Jurkat, Clone E6-1 (cell line): Measurements from ENCODE around the gene TMEM116.
A peak's percentile ranks its signal among the peaks of the same experiment; 100 is the strongest.
"Not testable (repeated sequence)": the region's sequence is repeated elsewhere in the genome, so short reads cannot be mapped to it uniquely, and the experiment has no call there.

Source experiments
- DNase-seq: peaks from one replicate; pipeline ENCODE4 v3.0.0-alpha.2; 2011; ENCODE audit warnings: low read depth, low spot score
- H3K4me3 ChIP-seq: 2 replicates; pipeline ENCODE4 v1.5.1; 2011; ENCODE audit warnings: mild to moderate bottlenecking, low read length, control low read depth, moderate library complexity

TMEM116 gene

GRCh38 chr12:111984820-111985219 lies 28.1 kb downstream of the TMEM116 start:
- DNase-seq = no peak
- no peak overlapping the region for H3K4me3 ChIP-seq

GRCh38 chr12:111981987-111982386 lies 31.0 kb downstream of the TMEM116 start:
- no peak for DNase-seq
- H3K4me3 ChIP-seq = no peak overlapping the region

- H3K4me3 ChIP-seq = no peak overlapping the region
- no peak for DNase-seq
These were observed 32.4 kb downstream of the TMEM116 start for GRCh38 chr12:111980598-111980997.

- H3K4me3 ChIP-seq = no peak overlapping the region
- DNase-seq = no peak
These were observed 34.4 kb downstream of the TMEM116 start for GRCh38 chr12:111978545-111978944.

GRCh38 chr12:111976860-111977259 lies 36.1 kb downstream of the TMEM116 start:
- DNase-seq = no peak

GRCh38 chr12:111976291-111976690 lies 36.7 kb downstream of the TMEM116 start:
- DNase-seq = no peak
- no peak overlapping the region for H3K4me3 ChIP-seq

More at GRCh38 chr12:111976860-111977259, 36.1 kb downstream of the TMEM116 start:
- H3K4me3 ChIP-seq = no peak overlapping the region

- no peak overlapping the region for H3K4me3 ChIP-seq
- DNase-seq = no peak
These were observed 37.6 kb downstream of the TMEM116 start for GRCh38 chr12:111975161-111975931.

GRCh38 chr12:111971800-111972199 lies 41.2 kb downstream of the TMEM116 start:
- no peak overlapping the region for H3K4me3 ChIP-seq
- DNase-seq = no peak

GRCh38 chr12:111964935-111965334 lies 48.0 kb downstream of the TMEM116 start:
- DNase-seq = no peak
- H3K4me3 ChIP-seq = no peak overlapping the region

- not testable (repeated sequence) for H3K4me3 ChIP-seq
These were observed 53.4 kb downstream of the TMEM116 start for GRCh38 chr12:111959518-111959917.

GRCh38 chr12:111957224-111957623 lies 55.7 kb downstream of the TMEM116 start:
- not testable (repeated sequence) for H3K4me3 ChIP-seq, DNase-seq

More at GRCh38 chr12:111959518-111959917, 53.4 kb downstream of the TMEM116 start:
- DNase-seq = not testable (repeated sequence)

- no peak overlapping the region for H3K4me3 ChIP-seq
- no peak for DNase-seq
These were observed 58.0 kb downstream of the TMEM116 start for GRCh38 chr12:111954969-111955368.

GRCh38 chr12:111953455-111953854 lies 59.5 kb downstream of the TMEM116 start:
- H3K4me3 ChIP-seq = no peak overlapping the region
- DNase-seq = no peak

- not testable (repeated sequence) for H3K4me3 ChIP-seq, DNase-seq
These were observed 60.7 kb downstream of the TMEM116 start for GRCh38 chr12:111952084-111952787.

- DNase-seq = peak; percentile 70
- H3K4me3 ChIP-seq = not testable (repeated sequence)
These were observed 61.8 kb downstream of the TMEM116 start for GRCh38 chr12:111950961-111951676.

- no peak for DNase-seq
- no peak overlapping the region for H3K4me3 ChIP-seq
These were observed 69.0 kb downstream of the TMEM116 start for GRCh38 chr12:111943929-111944328.

- no peak overlapping the region for H3K4me3 ChIP-seq
- no peak for DNase-seq
These were observed 70.4 kb downstream of the TMEM116 start for GRCh38 chr12:111942557-111942956.

- no peak for DNase-seq
- no peak overlapping the region for H3K4me3 ChIP-seq
These were observed 75.5 kb downstream of the TMEM116 start for GRCh38 chr12:111937429-111937828.

GRCh38 chr12:111936869-111937268 lies 76.1 kb downstream of the TMEM116 start:
- no peak overlapping the region for H3K4me3 ChIP-seq

GRCh38 chr12:111932241-111932640 lies 80.7 kb downstream of the TMEM116 start:
- DNase-seq = no peak
- no peak overlapping the region for H3K4me3 ChIP-seq

More at GRCh38 chr12:111936869-111937268, 76.1 kb downstream of the TMEM116 start:
- no peak for DNase-seq
